H9 (cell line): Measurements from ENCODE around the gene FOXG1. TPM values are rescaled to one million over a fixed set of nuclear protein-coding genes. Genes with fewer than 3 reads are reported as not detected.

ENCODE experiments used
- DNase-seq: peaks from one replicate; pipeline ENCODE4 v3.0.0-alpha.2; 2017
- H2AFZ ChIP-seq: one replicate; pipeline ENCODE4 v1.6.1; 2013; ENCODE audit warnings: mild to moderate bottlenecking, low read length, control low read depth, moderate library complexity
- H2AK5ac ChIP-seq: 2 replicates; pipeline ENCODE4 v1.6.1; 2013; ENCODE audit warnings: low read length, control low read depth, mixed read lengths; ENCODE audit not compliant: insufficient read length
- H2BK120ac ChIP-seq: one replicate; pipeline ENCODE4 v1.6.1; 2013; ENCODE audit warnings: low read depth, mild to moderate bottlenecking, low read length, control low read depth, inconsistent platforms; ENCODE audit not compliant: poor library complexity, severe bottlenecking
- H2BK12ac ChIP-seq: 2 replicates; pipeline ENCODE4 v1.6.1; 2013; ENCODE audit warnings: low read length, control low read depth, mixed read lengths, low read depth; ENCODE audit not compliant: insufficient read length
- H2BK15ac ChIP-seq: 2 replicates; pipeline ENCODE4 v1.6.1; 2013; ENCODE audit warnings: low read depth, low read length, control low read depth
- H2BK20ac ChIP-seq: one replicate; pipeline ENCODE4 v1.6.1; 2013; ENCODE audit warnings: low read depth, mild to moderate bottlenecking, low read length, control low read depth, inconsistent platforms; ENCODE audit not compliant: poor library complexity, severe bottlenecking
- H2BK5ac ChIP-seq: 2 replicates; pipeline ENCODE4 v1.6.1; 2013; ENCODE audit warnings: low read length, control low read depth, mixed read lengths; ENCODE audit not compliant: insufficient read length
- H3K14ac ChIP-seq: 2 replicates; pipeline ENCODE4 v1.6.1; 2013; ENCODE audit warnings: low read length, control low read depth; ENCODE audit not compliant: insufficient read depth
- H3K18ac ChIP-seq: 2 replicates; pipeline ENCODE4 v1.6.1; 2013; ENCODE audit warnings: low read depth, mild to moderate bottlenecking, mixed read lengths, low read length, control low read depth; ENCODE audit not compliant: insufficient read length
- H3K23ac ChIP-seq: 2 replicates; pipeline ENCODE4 v1.6.1; 2013; ENCODE audit warnings: low read length, control low read depth, mixed read lengths, low read depth; ENCODE audit not compliant: insufficient read length
- H3K23me2 ChIP-seq: 2 replicates; pipeline ENCODE4 v1.6.1; 2013; ENCODE audit warnings: low read depth, mild to moderate bottlenecking, mixed read lengths, low read length, control low read depth; ENCODE audit not compliant: insufficient read length, poor library complexity, severe bottlenecking
- H3K27ac ChIP-seq: 2 replicates; pipeline ENCODE4 v1.5.1; 2013; ENCODE audit warnings: low read length, control low read depth, mixed read lengths, low read depth; ENCODE audit not compliant: insufficient read length
- H3K27me3 ChIP-seq: 2 replicates; pipeline ENCODE4 v1.6.1; 2013; ENCODE audit warnings: low read length, control low read depth, inconsistent platforms; ENCODE audit not compliant: insufficient read depth
- H3K4ac ChIP-seq: 2 replicates; pipeline ENCODE4 v1.6.1; 2013; ENCODE audit warnings: low read depth, mild to moderate bottlenecking, control low read depth, inconsistent platforms, low read length, moderate library complexity
- H3K4me1 ChIP-seq: 2 replicates; pipeline ENCODE4 v1.6.1; 2013; ENCODE audit warnings: low read length, control low read depth, inconsistent platforms; ENCODE audit not compliant: insufficient read depth
- H3K4me2 ChIP-seq: 2 replicates; pipeline ENCODE4 v1.6.1; 2013; ENCODE audit warnings: low read length, control low read depth, mixed read lengths; ENCODE audit not compliant: insufficient read length, insufficient read depth
- H3K56ac ChIP-seq: 2 replicates; pipeline ENCODE4 v1.6.1; 2013; ENCODE audit warnings: low read depth, mild to moderate bottlenecking, mixed read lengths, low read length, control low read depth; ENCODE audit not compliant: insufficient read length
- H3K79me1 ChIP-seq: 2 replicates; pipeline ENCODE4 v1.6.1; 2013; ENCODE audit warnings: low read depth, mild to moderate bottlenecking, moderate library complexity, low read length, control low read depth, inconsistent platforms; ENCODE audit not compliant: insufficient read depth, poor library complexity, severe bottlenecking
- H3K79me2 ChIP-seq: 2 replicates; pipeline ENCODE4 v1.6.1; 2013; ENCODE audit warnings: low read length, control low read depth, inconsistent platforms; ENCODE audit not compliant: insufficient read depth
- H3K9ac ChIP-seq: 2 replicates; pipeline ENCODE4 v1.6.1; 2013; ENCODE audit warnings: low read length, control low read depth, mixed read lengths; ENCODE audit not compliant: insufficient read length; ENCODE audit errors: extremely low read depth
- H3K9me3 ChIP-seq: one replicate; pipeline ENCODE4 v1.6.1; 2013; ENCODE audit warnings: low read depth, low read length, inconsistent platforms; ENCODE audit not compliant: control insufficient read depth
- H3T11ph ChIP-seq: one replicate; pipeline ENCODE4 v1.6.1; 2013; ENCODE audit warnings: mild to moderate bottlenecking, low read length, control low read depth, inconsistent platforms
- H4K20me1 ChIP-seq: one replicate; pipeline ENCODE4 v1.6.1; 2013; ENCODE audit not compliant: control insufficient read depth, insufficient read length, insufficient read depth
- H4K5ac ChIP-seq: 2 replicates; pipeline ENCODE4 v1.6.1; 2013; ENCODE audit warnings: low read depth, mild to moderate bottlenecking, mixed read lengths, low read length, control low read depth; ENCODE audit not compliant: insufficient read length
- H4K8ac ChIP-seq: replicated peaks from 2 replicates; pipeline ENCODE4 v1.6.1; 2013; ENCODE audit warnings: low read length, control low read depth, mixed read lengths, low read depth; ENCODE audit not compliant: insufficient read length
- H4K91ac ChIP-seq: 2 replicates; pipeline ENCODE4 v1.6.1; 2013; ENCODE audit warnings: low read depth, mild to moderate bottlenecking, moderate library complexity, mixed read lengths, low read length, control low read depth; ENCODE audit not compliant: insufficient read length
- H3K27ac Mint-ChIP-seq, 3 experiments: 2 replicates in 2 of 3; 3 replicates in 1 of 3; pipeline ENCODE4 v1.8.0; 2020 to 2021; ENCODE audit warnings: mixed read lengths in 3 of 3, mild to moderate bottlenecking in 1 of 3, moderate library complexity in 1 of 3
- H3K27me3 Mint-ChIP-seq: 2 replicates; pipeline ENCODE4 v1.8.0; 2021; ENCODE audit warnings: low read depth, mild to moderate bottlenecking, moderate library complexity, mixed read lengths
- H3K36me3 Mint-ChIP-seq, 3 experiments: 2 replicates in 2 of 3; 3 replicates in 1 of 3; pipeline ENCODE4 v1.8.0; 2020 to 2021; ENCODE audit warnings: low read depth in 3 of 3, mixed read lengths in 3 of 3; ENCODE audit not compliant: insufficient read depth in 1 of 3
- H3K4me1 Mint-ChIP-seq, 2 experiments: 2 replicates each; pipeline ENCODE4 v1.8.0; 2020; ENCODE audit warnings: mixed read lengths in 2 of 2
- H3K4me3 Mint-ChIP-seq, 2 experiments: 2 replicates in 1 of 2; 3 replicates in 1 of 2; pipeline ENCODE4 v1.8.0; 2020 to 2021; ENCODE audit warnings: mild to moderate bottlenecking in 2 of 2, mixed read lengths in 2 of 2, moderate library complexity in 1 of 2
- H3K9me3 Mint-ChIP-seq, 2 experiments: 2 replicates in 1 of 2; 3 replicates in 1 of 2; pipeline ENCODE4 v1.8.0; 2020; ENCODE audit warnings: mild to moderate bottlenecking in 2 of 2, mixed read lengths in 2 of 2, moderate library complexity in 1 of 2
- CTCF ChIP-seq: fragments of 200-600 bp; sonication (generic); conservative IDR thresholded peaks from 3 replicates; pipeline ENCODE4 v1.8.0; 2021; ENCODE audit warnings: antibody characterized with exemption, mild to moderate bottlenecking
- WGBS: extraction: QIAGEN DNeasy Blood & Tissue Kit; methylation state at CpG from one replicate; pipeline ENCODE4 v1.1.7; 2013; ENCODE audit warnings: missing lambda C conversion rate, low lambda C conversion rate, mixed read lengths; ENCODE audit not compliant: insufficient read length; ENCODE audit errors: extremely low coverage; 5-methylcytosine and 5-hydroxymethylcytosine counted together
- total RNA-seq: library from RNA; stranded (reverse); gene quantifications from 2 replicates; pipeline ENCODE4 v1.2.1, GENCODE V29; 2021

Gene FOXG1
- total RNA-seq, 1 experiment from 2014 or later = 0.11 TPM

DNA sequence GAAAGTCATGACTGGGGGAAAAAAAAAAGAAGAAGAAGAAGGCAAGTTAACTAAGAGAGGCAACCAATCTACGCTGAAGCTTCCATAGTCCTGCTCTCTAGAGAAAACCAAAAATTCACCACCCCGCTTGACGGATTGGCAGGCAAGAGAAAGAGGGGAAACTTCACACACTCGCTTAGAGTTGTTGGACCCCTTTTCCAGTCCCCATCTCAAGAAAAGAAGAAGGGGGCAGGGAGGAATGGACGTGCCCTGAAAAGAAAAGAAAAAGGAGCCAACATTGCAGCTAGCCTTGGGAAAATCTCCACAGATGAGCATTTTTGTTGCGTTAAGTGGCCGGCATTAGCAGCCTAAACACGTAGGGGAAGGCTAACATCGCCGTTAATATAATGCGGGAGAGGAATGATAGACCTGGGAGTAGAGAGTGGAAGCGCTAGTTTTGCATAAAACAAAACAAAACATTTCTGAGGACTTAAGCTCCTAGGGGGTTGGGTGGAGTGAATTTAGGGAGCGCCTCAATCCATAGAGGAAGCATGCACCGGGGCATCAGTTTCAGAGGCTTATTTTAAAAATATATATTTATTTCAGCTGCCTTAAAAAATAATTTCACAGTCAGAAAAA lies 11.3 kb upstream of the FOXG1 start:
- TF ChIP-seq CTCF = no peak
- H3K9me3 Mint-ChIP-seq = peaks cover 2 to 5% of the 10 kb centered on the region in 2 experiments; a peak in 3 of 5 replicates
- peak overlapping the region in 1 of 2 experiments; percentile 52; a peak in 2 of 5 replicates for H3K4me3 Mint-ChIP-seq
- Histone ChIP-seq H4K20me1 (no peaks in the 10 kb centered on the region), H3K27ac (no peak overlapping the region), H2AFZ (no peak overlapping the region), H2BK15ac (no peak overlapping the region), H3K23ac (no peak overlapping the region), H2BK12ac (no peak overlapping the region), H4K8ac (no peak overlapping the region), H2BK5ac (no peak overlapping the region), H3K79me1 (no peaks in the 10 kb centered on the region), H2AK5ac (no peak overlapping the region), H4K91ac (no peak overlapping the region), H3K4me2 (peak overlapping the region; percentile 40), H3K9me3 (no peaks in the 10 kb centered on the region), H3K27me3 (peaks cover 55% of the 10 kb centered on the region), H4K5ac (no peak overlapping the region), H3K23me2 (peaks cover 4% of the 10 kb centered on the region), H3K4ac (no peak overlapping the region), H3K56ac (no peak overlapping the region), H2BK120ac (no peak overlapping the region), H3K79me2 (no peaks in the 10 kb centered on the region), H3K18ac (no peak overlapping the region), H3T11ph (no peak overlapping the region), H3K9ac (no peak overlapping the region), H2BK20ac (no peak overlapping the region), H3K14ac (no peak overlapping the region), H3K4me1 (peaks cover 5% of the 10 kb centered on the region; the same call in 1 of the 2 replicates)
- no peaks in the 10 kb centered on the region for H3K36me3 Mint-ChIP-seq
- peaks cover 69% of the 10 kb centered on the region for H3K27me3 Mint-ChIP-seq
- no peak for DNase-seq
- no CpG with 5 or more reads among the region's 14 CpGs for WGBS
- no peak overlapping the region; a peak in 1 of 7 replicates for H3K27ac Mint-ChIP-seq
- H3K4me1 Mint-ChIP-seq = peaks cover 16 to 45% of the 10 kb centered on the region in 2 experiments
